HepG2 (cell line): Measurements from ENCODE around the gene NR1H2. TPM values are rescaled to one million over a fixed set of nuclear protein-coding genes. Genes with fewer than 3 reads are reported as not detected.

Source experiments
- ATAC-seq: fragments of 200-7000 bp; cut with Tn5 transposase; 3 replicates; pipeline ENCODE4 v1.9.1; 2020; ENCODE audit warnings: mild to moderate bottlenecking, moderate library complexity
- BruUV-seq: library from RNA; stranded (reverse); fragments of 400-500 nt; replicated peaks from 2 replicates; lab custom pipeline; 2021; lab: Mats Ljungman, UMichigan
- CTCF ChIA-PET: fragments of 300-600 bp; formaldehyde crosslinking; extraction: SDS; loops from one replicate; lab custom pipeline; 2021; ENCODE audit warnings: low total read pairs, inconsistent platforms, low intra/inter-chr PET ratio; lab: Yijun Ruan, JAX
- POLR2A ChIA-PET: fragments of 350-600 bp; sonication (Branson Sonifier 250); formaldehyde crosslinking; loops from one replicate; lab custom pipeline; 2020; ENCODE audit warnings: antibody characterized with exemption, inconsistent platforms; lab: Yijun Ruan, JAX
- DNase-seq: peaks from one replicate; pipeline ENCODE4 v3.0.0-alpha.2; 2015; ENCODE audit warnings: low spot score
- FAIRE-seq: peaks from 3 replicates; lab custom pipeline; 2011; peaks lifted over from hg19 to GRCh38; lab: Jason Lieb, UNC
- H2AFZ ChIP-seq: one replicate; pipeline ENCODE4 v1.6.1; 2011; ENCODE audit warnings: low read length, inconsistent platforms
- H3K27ac ChIP-seq: fragments of 300-600 bp; 3 replicates; pipeline ENCODE4 v1.8.0; 2011; ENCODE audit warnings: mixed run types, mild to moderate bottlenecking, mixed read lengths, low read length, inconsistent platforms; ENCODE audit not compliant: insufficient read depth; ENCODE audit errors: extremely low read length
- H3K27me3 ChIP-seq, 2 experiments: fragments of 200-600 bp in 1 of 2; 2 replicates in 1 of 2; 3 replicates in 1 of 2; pipeline versions ENCODE4 v1.6.0 to v1.8.0; 2011; ENCODE audit warnings: low read length in 2 of 2, mild to moderate bottlenecking in 2 of 2, moderate library complexity in 2 of 2, inconsistent platforms in 1 of 2; ENCODE audit not compliant: insufficient read depth in 2 of 2, control insufficient read depth in 1 of 2
- H3K36me3 ChIP-seq, 2 experiments: fragments of 200-600 bp in 1 of 2; replicated peaks in 1 of 2; 2 replicates in 1 of 2; 3 replicates in 1 of 2; pipeline versions ENCODE4 v1.5.1 to v1.8.0; 2011; ENCODE audit warnings: low read length in 2 of 2, inconsistent platforms in 1 of 2; ENCODE audit not compliant: insufficient read depth in 2 of 2, control insufficient read depth in 1 of 2
- H3K4me1 ChIP-seq: 2 replicates; pipeline ENCODE4 v1.5.1; 2012; ENCODE audit warnings: low read length, inconsistent platforms; ENCODE audit not compliant: insufficient read depth
- H3K4me2 ChIP-seq: 2 replicates; pipeline ENCODE4 v1.6.0; 2011; ENCODE audit warnings: low read depth, low read length, inconsistent platforms
- H3K4me3 ChIP-seq, 3 experiments: fragments of 200-600 bp in 1 of 3; sonication (generic), shearing (Covaris generic) in 1 of 3; replicated peaks in 1 of 3; 2 replicates each; pipeline ENCODE4 v1.5.1; 2011 to 2016; ENCODE audit warnings: low read length in 3 of 3, inconsistent platforms in 2 of 3, low read depth in 2 of 3, mild to moderate bottlenecking in 2 of 3, control low read depth in 1 of 3, mixed read lengths in 1 of 3; ENCODE audit not compliant: insufficient read depth in 1 of 3
- H3K79me2 ChIP-seq: one replicate; pipeline ENCODE4 v1.6.1; 2011; ENCODE audit warnings: low read length, inconsistent platforms; ENCODE audit not compliant: insufficient read depth
- H3K9ac ChIP-seq: 2 replicates; pipeline ENCODE4 v1.6.0; 2011; ENCODE audit warnings: mild to moderate bottlenecking, low read depth, low read length, inconsistent platforms; ENCODE audit not compliant: insufficient read depth
- H3K9me3 ChIP-seq: 2 replicates; pipeline ENCODE4 v1.5.1; 2012; ENCODE audit warnings: mild to moderate bottlenecking, low read length
- H4K20me1 ChIP-seq: 2 replicates; pipeline ENCODE4 v1.6.0; 2011; ENCODE audit warnings: inconsistent platforms, mild to moderate bottlenecking, low read length, moderate library complexity; ENCODE audit not compliant: insufficient read depth
- BORCS8-MEF2B ChIP-seq: sonication (generic); formaldehyde crosslinking; IDR thresholded peaks from 2 replicates; pipeline ENCODE4 v1.8.0; 2022; ENCODE audit warnings: mild to moderate bottlenecking, missing genetic modification reagents
- CBX2 ChIP-seq, 2 experiments: fragments of 200-600 bp in 1 of 2; sonication (generic); formaldehyde crosslinking in 1 of 2; IDR thresholded peaks; 2 replicates each; pipeline versions ENCODE4 v1.7.0 to v1.8.1; 2018 to 2022; ENCODE audit warnings: low read depth in 2 of 2, low read length in 1 of 2, mild to moderate bottlenecking in 1 of 2, missing genetic modification reagents in 1 of 2
- CREB1 ChIP-seq, 2 experiments: fragments of 450-650 bp in 1 of 2; IDR thresholded peaks; 2 replicates each; pipeline ENCODE4 v1.6.1; 2016 to 2017; ENCODE audit warnings: control low read depth in 1 of 2, mild to moderate bottlenecking in 1 of 2, missing compliant biosample characterization in 1 of 2, missing genetic modification characterization in 1 of 2
- GATAD2A ChIP-seq: IDR thresholded peaks from 2 replicates; pipeline ENCODE4 v1.6.1; 2016
- HOXA9 ChIP-seq: sonication (generic); formaldehyde crosslinking; IDR thresholded peaks from 2 replicates; pipeline ENCODE4 v1.8.1; 2022; ENCODE audit warnings: missing genetic modification reagents, mild to moderate bottlenecking, moderate library complexity, borderline replicate concordance
- MXD4 ChIP-seq: IDR thresholded peaks from 2 replicates; pipeline ENCODE4 v1.6.1; 2016; ENCODE audit warnings: mild to moderate bottlenecking, missing biosample characterization, missing genetic modification reagents
- PAWR ChIP-seq: sonication (generic); formaldehyde crosslinking; IDR thresholded peaks from 2 replicates; pipeline ENCODE4 v1.4.0; 2020; ENCODE audit warnings: missing genetic modification reagents, mild to moderate bottlenecking, borderline replicate concordance
- RBAK ChIP-seq: sonication (generic); formaldehyde crosslinking; IDR thresholded peaks from 2 replicates; pipeline ENCODE4 v1.5.1; 2020; ENCODE audit warnings: mild to moderate bottlenecking, missing genetic modification reagents
- SAP130 ChIP-seq: IDR thresholded peaks from 2 replicates; pipeline ENCODE4 v1.6.1; 2016; ENCODE audit warnings: low read depth
- SCMH1 ChIP-seq: sonication (generic); formaldehyde crosslinking; IDR thresholded peaks from 2 replicates; pipeline ENCODE4 v1.9.0; 2021; ENCODE audit warnings: missing genetic modification reagents, mild to moderate bottlenecking, borderline replicate concordance
- SMC3 ChIP-seq: IDR thresholded peaks from 2 replicates; pipeline ENCODE4 v1.6.1; 2011; ENCODE audit warnings: low read length, improper control_type of control experiment
- WIZ ChIP-seq: sonication (generic); formaldehyde crosslinking; IDR thresholded peaks from 2 replicates; pipeline ENCODE4 v1.5.1; 2020; ENCODE audit warnings: mild to moderate bottlenecking, missing genetic modification reagents
- YEATS4 ChIP-seq: sonication (generic); formaldehyde crosslinking; IDR thresholded peaks from 2 replicates; pipeline ENCODE4 v1.4.0; 2020; ENCODE audit warnings: missing genetic modification reagents, borderline replicate concordance
- ZNF121 ChIP-seq: sonication (generic); formaldehyde crosslinking; IDR thresholded peaks from 2 replicates; pipeline ENCODE4 v1.5.0; 2020; ENCODE audit warnings: mild to moderate bottlenecking, missing genetic modification reagents
- ZNF225 ChIP-seq: sonication (generic); formaldehyde crosslinking; IDR thresholded peaks from 2 replicates; pipeline ENCODE4 v1.4.0; 2020; ENCODE audit warnings: mild to moderate bottlenecking, missing genetic modification reagents
- ZNF296 ChIP-seq: sonication (generic); formaldehyde crosslinking; conservative IDR thresholded peaks from 2 replicates; pipeline ENCODE4 v1.5.0; 2020; ENCODE audit warnings: mild to moderate bottlenecking, missing genetic modification reagents
- ZNF562 ChIP-seq: sonication (generic); formaldehyde crosslinking; IDR thresholded peaks from 2 replicates; pipeline ENCODE4 v1.8.0; 2022; ENCODE audit warnings: missing genetic modification reagents, borderline replicate concordance
- ZNF674 ChIP-seq: sonication (generic); formaldehyde crosslinking; IDR thresholded peaks from 2 replicates; pipeline ENCODE4 v1.5.0; 2020; ENCODE audit warnings: low read depth, mild to moderate bottlenecking, missing genetic modification reagents
- ZSCAN9 ChIP-seq: IDR thresholded peaks from 2 replicates; pipeline ENCODE4 v1.6.1; 2016; ENCODE audit warnings: borderline replicate concordance
- WGBS: methylation state at CpG from one replicate; pipeline ENCODE4 v1.1.6; 2017; ENCODE audit warnings: low lambda C conversion rate; 5-methylcytosine and 5-hydroxymethylcytosine counted together
- in situ Hi-C: cut with HindIII; loops from 2 replicates; pipeline ENCODE4 v1.10.0; 2017; ENCODE audit warnings: low pct_unique_long_range_greater_than_20kb; ENCODE audit not compliant: extremely low pct_ligation_motif_present
- intact Hi-C: fragments of 100-400 bp; cut with micrococcal nuclease; formaldehyde crosslinking; loops from one replicate; pipeline ENCODE4 v1.10.0; 2022; ENCODE audit not compliant: unreplicated experiment
- polyA plus RNA-seq, 8 experiments: library from polyadenylated mRNA; depleted of rRNA in 3 of 8; stranded (reverse) in 7 of 8; unstranded in 1 of 8; fragments of >200 nt; fragmentation: Illumina TruSeq in 4 of 8; extraction: Trizol in 4 of 8; gene quantifications; 2 replicates each; pipeline versions ENCODE4 v1.2.1 to v1.2.3, GENCODE V29; 2011 to 2016; ENCODE audit warnings: low read depth in 4 of 8, missing spikeins in 1 of 8, mixed read lengths in 1 of 8; ENCODE audit not compliant: insufficient read depth in 1 of 8
- total RNA-seq, 5 experiments: library from RNA; depleted of rRNA; stranded (reverse); fragments of >200 nt; fragmentation: Illumina TruSeq; extraction: Trizol; gene quantifications; 2 replicates each; pipeline ENCODE4 v1.2.3, GENCODE V29; 2016; ENCODE audit warnings: low read depth in 1 of 5

Gene NR1H2
- total and polyA plus RNA-seq, 2 of the 13 experiments (the other 11 are each of a cell fraction or from before 2014, with no cell fraction given) = 10.3 to 13.5 TPM

- 27% methylated on average over 13 of the region's 13 CpGs for WGBS
- FAIRE-seq = no peak
- Histone ChIP-seq H3K4me2 (peak overlapping the region; percentile 94), H3K36me3 (no peaks in the 10 kb centered on the region), H3K9ac (peak overlapping the region; percentile 57), H3K4me1 (peaks cover 10% of the 10 kb centered on the region), H3K27me3 (peaks cover 8 to 23% of the 10 kb centered on the region in 2 experiments; a peak in 4 of 5 replicates), H3K27ac (no peak overlapping the region), H3K4me3 (peak overlapping the region; percentile 41 to 70 (median 56); a peak in 5 of 6 replicates), H4K20me1 (no peaks in the 10 kb centered on the region), H3K79me2 (no peaks in the 10 kb centered on the region), H2AFZ (peak overlapping the region; percentile 75), H3K9me3 (no peaks in the 10 kb centered on the region)
- BruUV-seq = no TSS peak
- no peak for ATAC-seq
- DNase-seq = no peak
- ChIA-PET CTCF (no interaction called here), POLR2A (no interaction called here)
- TF ChIP-seq CREB1 (IDR thresholded peaks at IDR 0.05) (peak; percentile 22; the same call in 1 of the 2 replicates), CREB1 (CRISPR knock-in tag; IDR thresholded peaks at IDR 0.05) (no peak), RBAK (CRISPR knock-in tag) (no peak), ZNF121 (peak; percentile 57; the same call in 1 of the 2 replicates), ZNF225 (CRISPR knock-in tag) (0 out of 2 replicates have a peak, but pooled peaks have one; percentile 13)
- intact Hi-C loops = no loop called here
- in situ Hi-C loops = no loop called here
Measured at GRCh38 chr19:50430888-50431342, 54.7 kb downstream of the NR1H2 start.

- Histone ChIP-seq H3K9ac (peak overlapping the region; percentile 58), H3K36me3 (no peaks in the 10 kb centered on the region), H3K79me2 (no peaks in the 10 kb centered on the region), H3K4me2 (peak overlapping the region; percentile 95), H2AFZ (peak overlapping the region; percentile 75), H3K27me3 (peaks cover 8 to 23% of the 10 kb centered on the region in 2 experiments; a peak in 4 of 5 replicates), H4K20me1 (no peaks in the 10 kb centered on the region), H3K4me3 (peak overlapping the region; percentile 56 to 70 (median 56); a peak in 5 of 6 replicates), H3K9me3 (no peaks in the 10 kb centered on the region), H3K27ac (no peak overlapping the region), H3K4me1 (peaks cover 10% of the 10 kb centered on the region)
- DNase-seq (peak; percentile 66), ATAC-seq (peak; percentile 95), FAIRE-seq (peak; percentile 40)
- in situ Hi-C loops = no loop called here
- CTCF ChIA-PET = no interaction called here
- WGBS = 2% methylated on average over 39 of the region's 54 CpGs
- intact Hi-C loops = no loop called here
- BruUV-seq = no TSS peak
- POLR2A ChIA-PET = no interaction called here
- TF ChIP-seq PAWR (CRISPR knock-in tag) (no peak), ZSCAN9 (no peak), SMC3 (no peak), CBX2 (IDR thresholded peaks at IDR 0.05; ENCODE audit: low read depth, low read length) (no peak), CBX2 (CRISPR knock-in tag; IDR thresholded peaks at IDR 0.05; ENCODE audit: low read depth) (no peak), HOXA9 (CRISPR knock-in tag) (no peak), ZNF296 (no peak), SCMH1 (CRISPR knock-in tag) (no peak), GATAD2A (CRISPR knock-in tag) (no peak), YEATS4 (CRISPR knock-in tag) (no peak), SAP130 (peak; percentile 21; the same call in 1 of the 2 replicates), BORCS8-MEF2B (CRISPR knock-in tag) (peak; percentile 52; the same call in 1 of the 2 replicates), ZNF562 (no peak), WIZ (CRISPR knock-in tag) (no peak), MXD4 (0 out of 2 replicates have a peak, but pooled peaks have one; percentile 12), ZNF674 (CRISPR knock-in tag) (no peak)
Measured at GRCh38 chr19:50431343-50432220, 55.3 kb downstream of the NR1H2 start.
